ENCODE data around the gene RNU1-3.
"Not testable (repeated sequence)": the region's sequence is repeated elsewhere in the genome, so short reads cannot be mapped to it uniquely, and the experiment has no call there.

- not testable (repeated sequence) for TF ChIP-seq CTCF (IDR thresholded peaks at IDR 0.05; ENCODE audit: insufficient read depth, low read length); GABPA (IDR thresholded peaks at IDR 0.05; ENCODE audit: low read depth); SPI1 (IDR thresholded peaks at IDR 0.05; ENCODE audit: borderline replicate concordance, low read depth)
These were observed 19.3 kb downstream of the RNU1-3 start for GRCh38 chr1:16647179-16648176.
